NCI-H2029 (cell line): ENCODE data around the gene PCED1B.
"Not testable (repeated sequence)": the region's sequence is repeated elsewhere in the genome, so short reads cannot be mapped to it uniquely, and the experiment has no call there.

Experiments used
- DNase-seq: peaks from one replicate; lab custom pipeline; 2025; lab: John Stamatoyannopoulos, UW

PCED1B gene

DNA sequence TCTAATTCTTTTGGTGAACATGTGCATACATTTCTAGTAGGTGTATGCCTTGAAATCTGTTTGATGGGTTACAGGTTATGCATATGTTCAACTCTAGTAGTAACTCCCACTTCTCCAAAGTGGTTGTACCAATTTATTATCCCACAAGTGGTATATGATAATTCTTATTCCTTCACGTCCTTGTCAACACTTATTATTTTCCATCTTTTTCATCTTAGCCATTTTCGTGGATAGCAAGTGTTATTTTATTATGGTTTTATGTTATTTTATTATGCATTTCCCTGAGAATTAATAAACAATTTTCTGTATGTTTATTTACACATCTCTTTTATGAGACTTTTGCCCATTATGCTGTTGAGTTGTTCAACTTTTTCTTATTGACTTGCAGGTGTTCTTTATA, 11.6 kb downstream of the PCED1B start:
- no peak for DNase-seq

GRCh38 chr12:47094804-47095203, 15.4 kb downstream of the PCED1B start:
- no peak for DNase-seq

- DNase-seq, result no peak
Observed at GRCh38 chr12:47095446-47096236, 16.2 kb downstream of the PCED1B start.

- peak; percentile 46 for DNase-seq
Observed at GRCh38 chr12:47097276-47097896, 18.0 kb downstream of the PCED1B start.

- DNase-seq, result no peak
Observed at GRCh38 chr12:47098099-47098498, 18.7 kb downstream of the PCED1B start.

- no peak for DNase-seq
Observed at GRCh38 chr12:47099610-47100009, 20.2 kb downstream of the PCED1B start.

DNA sequence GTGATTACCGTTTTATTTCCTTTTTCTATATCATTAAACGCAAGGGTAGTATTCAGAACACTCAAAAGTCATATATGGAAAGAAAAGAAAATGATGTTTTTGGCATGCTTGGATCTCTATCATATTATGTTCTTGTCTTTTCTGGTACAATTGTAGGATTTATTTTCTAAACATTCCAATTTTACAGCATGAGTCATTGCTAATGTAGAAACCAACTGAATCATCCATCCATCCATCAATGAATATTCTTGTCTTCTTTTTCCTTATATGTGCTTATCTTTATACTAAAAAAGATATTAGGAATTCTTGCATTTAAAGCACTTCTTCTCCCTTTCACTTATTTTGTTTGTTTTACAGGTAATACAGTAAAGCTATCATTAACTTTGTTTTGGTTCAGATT, 20.7 kb downstream of the PCED1B start:
- no peak for DNase-seq

DNA sequence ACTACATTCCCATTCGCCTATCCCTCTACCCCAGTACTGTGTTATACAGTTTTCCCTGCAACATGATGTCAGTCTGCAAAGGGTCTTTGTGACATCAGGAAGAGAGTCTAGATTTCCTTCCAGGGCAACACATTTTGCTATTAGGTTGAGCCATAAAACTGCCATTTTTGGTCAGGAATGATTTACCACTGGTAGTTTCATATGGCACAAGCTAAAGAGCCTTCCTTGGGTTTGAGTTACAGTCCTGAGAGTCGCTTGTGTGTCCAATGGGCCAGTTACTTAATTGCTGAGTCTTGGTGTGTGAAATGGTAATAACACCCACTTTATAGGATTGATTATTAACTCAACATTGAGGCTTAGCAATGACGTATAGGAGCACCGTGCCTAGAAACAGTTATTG, 23.0 kb downstream of the PCED1B start:
- no peak for DNase-seq

GRCh38 chr12:47102845-47103651, 23.6 kb downstream of the PCED1B start:
- no peak for DNase-seq

DNA sequence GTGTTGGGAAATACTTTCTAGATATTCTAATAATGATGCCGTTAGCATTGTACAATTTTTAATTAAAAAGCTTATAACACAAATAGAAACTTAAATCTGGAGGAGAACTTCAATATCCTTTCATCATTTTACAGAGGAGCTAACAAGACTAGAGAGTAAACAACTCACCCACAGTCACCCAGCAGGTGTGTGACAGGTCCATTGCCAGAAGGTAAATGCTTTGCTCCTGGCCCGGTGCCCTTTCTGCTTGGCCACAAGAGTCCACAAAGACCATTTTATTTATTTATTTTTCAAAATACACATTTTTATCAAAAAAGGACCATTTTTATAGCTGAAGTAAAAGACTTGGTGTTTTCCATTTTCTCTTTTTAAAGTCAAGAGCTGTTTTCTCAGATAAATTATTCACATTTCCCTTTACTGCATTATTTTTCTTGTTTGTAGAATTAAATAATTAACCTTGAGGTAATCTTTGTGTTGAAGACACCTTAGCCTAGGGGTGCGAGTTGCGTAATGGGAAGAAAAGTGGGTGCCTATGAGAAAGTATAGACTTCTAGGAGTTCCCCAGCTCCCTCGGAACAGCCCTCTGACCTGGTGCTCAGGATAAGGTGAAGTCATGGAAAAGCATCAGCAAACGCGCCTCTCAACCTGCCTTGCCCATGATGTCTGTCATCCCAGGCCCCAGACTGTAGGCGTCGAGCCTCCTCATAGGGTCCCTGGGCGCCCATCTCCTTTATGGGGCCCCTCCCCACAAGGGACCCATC, 26.7 kb downstream of the PCED1B start:
- DNase-seq, result peak; percentile 80

GRCh38 chr12:47107446-47107845, 28.0 kb downstream of the PCED1B start:
- DNase-seq, result peak; percentile 38

DNA sequence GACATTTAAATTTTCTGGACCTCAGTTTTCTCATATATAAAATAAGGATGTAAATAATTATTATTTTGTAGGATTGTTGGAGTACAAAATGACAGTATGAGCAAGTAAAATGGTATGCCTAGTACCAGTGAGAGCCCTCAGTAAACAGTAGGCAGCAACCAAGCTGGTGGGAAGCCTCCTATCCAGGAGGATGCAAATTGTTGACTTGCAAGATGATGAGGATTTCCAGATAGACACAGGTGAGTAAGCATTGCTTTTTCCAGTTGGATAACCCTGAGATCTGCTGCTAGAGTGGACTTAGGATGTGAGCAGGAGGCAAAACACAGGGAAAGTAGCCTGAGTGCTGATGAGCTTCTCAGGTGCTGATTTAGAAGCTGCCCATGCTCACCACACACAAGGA, 28.5 kb downstream of the PCED1B start:
- peak; percentile 70 for DNase-seq

DNA sequence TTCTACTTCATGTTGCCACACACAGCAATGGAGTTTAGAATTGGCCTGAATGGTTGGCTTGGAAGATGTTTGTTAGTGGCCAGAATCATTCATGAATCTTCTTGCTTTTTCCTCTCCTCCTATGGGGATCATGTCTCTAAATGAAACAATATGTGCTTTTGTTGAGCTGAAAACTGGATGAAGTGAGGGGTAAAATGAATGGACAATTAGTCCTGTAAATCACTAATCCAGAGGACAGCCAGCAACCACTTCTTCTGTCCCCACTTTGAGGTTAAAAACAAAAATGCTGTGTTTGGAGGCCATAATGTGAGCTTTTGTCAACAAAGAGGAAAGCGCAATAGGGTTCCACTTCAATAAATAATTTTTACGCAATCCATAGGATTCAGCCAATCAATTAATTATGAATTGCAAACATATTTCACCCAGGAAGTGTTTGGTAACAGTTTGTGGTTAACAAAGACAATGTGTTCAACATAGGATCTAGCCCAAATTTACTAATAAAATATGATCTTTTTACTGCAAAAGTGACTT, 30.7 kb downstream of the PCED1B start:
- no peak for DNase-seq

DNA sequence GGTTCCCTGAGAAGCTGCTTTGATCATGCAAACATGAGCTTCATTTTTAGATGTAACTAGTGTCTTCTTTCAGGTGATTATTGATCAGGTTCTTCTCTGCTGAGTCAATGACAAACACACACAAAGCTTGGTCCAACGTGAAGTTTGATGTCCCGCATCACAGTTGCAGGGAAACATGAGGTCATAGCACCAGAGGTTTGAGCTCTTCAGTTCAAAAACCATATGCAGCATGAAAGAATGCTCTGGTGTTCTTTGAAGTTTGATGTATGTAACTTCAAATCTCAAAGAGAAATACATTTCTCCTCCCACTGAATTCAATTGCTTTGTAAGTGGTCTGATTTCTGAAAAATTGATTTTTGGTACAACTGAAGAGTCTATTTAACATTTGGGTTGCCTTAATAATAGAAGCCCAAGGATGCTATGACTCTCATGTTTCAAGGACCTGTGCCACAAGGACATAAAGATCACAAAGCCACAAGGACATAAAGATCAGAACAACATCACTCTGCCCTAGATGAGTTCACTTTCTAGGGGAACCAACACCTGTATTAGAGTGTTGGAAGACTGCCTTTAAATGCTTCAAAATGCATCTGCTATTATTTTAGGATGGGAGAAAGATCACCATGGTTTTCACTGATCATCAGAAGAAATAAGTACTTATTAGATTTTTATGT, 31.4 kb downstream of the PCED1B start:
- no peak for DNase-seq

DNA sequence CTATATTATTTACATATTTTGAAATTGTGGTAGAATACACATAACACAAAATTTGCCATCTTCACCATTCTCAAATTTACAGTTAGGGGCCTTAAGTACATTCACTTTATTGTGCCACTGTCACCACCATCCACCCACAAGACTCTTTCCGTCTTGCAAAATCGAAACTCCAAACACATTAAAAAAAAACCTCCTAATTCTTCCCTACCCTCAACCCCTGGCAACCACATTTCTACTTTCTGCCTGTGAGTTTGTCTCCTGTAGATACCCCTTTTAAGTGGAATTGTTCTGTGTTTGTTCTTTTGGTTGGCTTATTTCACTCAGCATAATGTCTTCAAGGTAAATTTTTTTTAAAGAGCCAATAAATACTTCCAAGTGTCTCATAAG, 32.0 kb downstream of the PCED1B start:
- no peak for DNase-seq

- DNase-seq, result no peak
Observed at GRCh38 chr12:47111854-47112253, 32.4 kb downstream of the PCED1B start.

- DNase-seq, result no peak
Observed at GRCh38 chr12:47112679-47113078, 33.3 kb downstream of the PCED1B start.

- no peak for DNase-seq
Observed at GRCh38 chr12:47114481-47114892, 35.1 kb downstream of the PCED1B start.

- DNase-seq, result not testable (repeated sequence)
Observed at GRCh38 chr12:47117305-47117704, 37.9 kb downstream of the PCED1B start.

DNA sequence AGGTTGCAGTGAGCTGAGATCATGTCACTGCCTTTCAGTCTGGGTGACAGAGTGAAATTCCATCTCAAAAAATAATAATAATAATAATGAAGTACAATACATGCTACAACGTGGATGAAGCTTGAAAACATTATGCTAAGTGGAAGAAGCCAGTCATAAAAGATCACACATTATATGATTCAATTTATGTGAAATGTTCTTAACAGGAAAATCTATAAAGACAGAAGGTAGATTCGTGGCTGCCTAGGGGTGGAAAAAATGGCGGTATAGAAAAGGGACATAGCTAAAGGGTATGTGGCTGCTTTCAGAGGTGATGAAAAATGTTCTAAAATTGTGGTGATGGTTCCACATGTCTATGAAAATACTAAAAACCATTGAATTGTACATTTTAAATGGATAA, 41.3 kb downstream of the PCED1B start:
- no peak for DNase-seq

- DNase-seq, result no peak
Observed at GRCh38 chr12:47121146-47121545, 41.7 kb downstream of the PCED1B start.
